ENCODE measurements around the gene FURIN.

The FURIN gene

DNA sequence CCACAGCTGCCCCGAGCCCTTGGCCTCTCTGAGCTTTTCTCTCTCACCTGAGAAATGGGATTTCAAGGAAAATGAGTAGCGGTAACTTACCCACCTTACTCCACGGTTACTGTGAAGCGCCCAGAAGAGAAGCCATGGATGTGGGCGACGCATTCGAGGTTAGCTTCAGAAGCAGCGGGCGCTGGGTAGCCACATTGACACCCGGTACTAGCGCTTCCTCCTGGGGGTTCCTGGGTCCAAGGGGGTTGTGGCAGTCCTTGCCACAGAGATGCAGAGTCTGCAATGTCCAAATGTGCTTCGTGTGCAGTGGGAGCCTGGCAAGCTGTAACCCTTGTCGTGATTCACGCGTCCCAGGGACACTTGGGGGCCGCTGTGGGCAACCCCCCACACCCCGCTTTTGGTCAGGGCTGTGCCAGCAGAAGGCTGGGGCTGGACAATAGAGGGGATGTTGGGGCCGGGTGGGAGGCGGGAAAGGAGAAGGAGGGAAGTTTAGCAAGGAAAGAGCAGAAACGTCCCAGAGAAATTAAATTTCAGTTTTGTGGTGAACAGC is 41.4 kb upstream of the FURIN start:
- DNase-seq (ENCODE audit: low read depth) = no peak
- H3K4me3 ChIP-seq (ENCODE audit: low read depth, low read length) = no peak overlapping the region
- TF ChIP-seq CTCF (IDR thresholded peaks at IDR 0.05; ENCODE audit: control insufficient read depth, extremely low read depth, insufficient read depth) = no peak

- TF ChIP-seq CTCF (IDR thresholded peaks at IDR 0.05; ENCODE audit: control insufficient read depth, extremely low read depth, insufficient read depth) = no peak
- H3K4me3 ChIP-seq (ENCODE audit: low read depth, low read length) = no peak overlapping the region
- DNase-seq (ENCODE audit: low read depth) = no peak
Measured at GRCh38 chr15:90828111-90828510, 40.3 kb upstream of the FURIN start.

GRCh38 chr15:90829126-90829525 is 39.3 kb upstream of the FURIN start:
- no peak for TF ChIP-seq CTCF (IDR thresholded peaks at IDR 0.05; ENCODE audit: control insufficient read depth, extremely low read depth, insufficient read depth)
- no peak overlapping the region for H3K4me3 ChIP-seq (ENCODE audit: low read depth, low read length)
- no peak for DNase-seq (ENCODE audit: low read depth)

DNA sequence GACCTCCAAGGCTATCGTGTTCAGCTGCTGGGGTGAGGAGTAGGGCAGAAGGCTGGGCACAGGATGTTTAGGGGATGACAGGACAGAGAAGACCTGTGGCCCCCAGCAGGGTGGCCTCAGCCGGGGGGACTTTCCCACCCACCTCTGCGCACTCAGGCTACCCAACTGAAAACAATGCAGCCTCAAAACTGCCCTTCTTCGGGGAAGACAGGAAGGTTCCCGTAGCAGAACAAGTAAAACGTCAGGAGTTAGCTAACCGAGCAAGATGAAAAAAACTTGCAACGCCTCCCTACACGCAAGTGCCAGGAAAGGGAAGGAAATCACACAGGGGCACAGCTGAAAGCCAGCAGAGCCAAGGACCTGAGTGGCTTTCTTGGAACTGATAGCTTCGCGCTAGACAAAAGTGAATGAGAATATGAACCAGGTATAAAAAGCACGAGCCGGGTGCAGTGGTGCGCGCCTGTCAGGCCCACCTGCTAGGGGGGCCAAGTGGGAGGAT is 38.4 kb upstream of the FURIN start:
- DNase-seq (ENCODE audit: low read depth) = no peak
- no peak overlapping the region for H3K4me3 ChIP-seq (ENCODE audit: low read depth, low read length)
- no peak for TF ChIP-seq CTCF (IDR thresholded peaks at IDR 0.05; ENCODE audit: control insufficient read depth, extremely low read depth, insufficient read depth)

- TF ChIP-seq CTCF (IDR thresholded peaks at IDR 0.05; ENCODE audit: control insufficient read depth, extremely low read depth, insufficient read depth) = no peak
- no peak overlapping the region for H3K4me3 ChIP-seq (ENCODE audit: low read depth, low read length)
- no peak for DNase-seq (ENCODE audit: low read depth)
Measured at GRCh38 chr15:90834626-90835025, 33.8 kb upstream of the FURIN start.

- no peak for DNase-seq (ENCODE audit: low read depth)
Measured at GRCh38 chr15:90836296-90836871, 32.0 kb upstream of the FURIN start.

More at GRCh38 chr15:90836296-90836871, 32.0 kb upstream of the FURIN start:
- no peak for TF ChIP-seq CTCF (IDR thresholded peaks at IDR 0.05; ENCODE audit: control insufficient read depth, extremely low read depth, insufficient read depth)
- no peak overlapping the region for H3K4me3 ChIP-seq (ENCODE audit: low read depth, low read length)

Measured in LNCaP clone FGC (cell line).